ENCODE results near the gene EPB41L4B. TPM values are rescaled to one million over a fixed set of nuclear protein-coding genes. Genes with fewer than 3 reads are reported as not detected.

EPB41L4B gene
- total RNA-seq, 4 donors from 2014 or later = under 0.01 to 3.9 (median 1.5) TPM

GRCh38 chr9:109168170-109168569 lies 152.7 kb downstream of the EPB41L4B start:
- Histone ChIP-seq H3K27ac (no peak overlapping the region), H3K27me3 (no peaks in the 10 kb centered on the region), H3K4me3 (no peak overlapping the region), H3K4me1 (no peaks in the 10 kb centered on the region), H3K9me3 (no peaks in the 10 kb centered on the region), H3K36me3 (no peaks in the 10 kb centered on the region)
- intact Hi-C loops (cut with DNase I; ENCODE audit: low total_unique reads) = no loop called here
- DNase-seq = no peak
- no peak for TF ChIP-seq CTCF (IDR thresholded peaks at IDR 0.05)
- TF ChIP-seq POLR2A (IDR thresholded peaks at IDR 0.05) = no peak

GRCh38 chr9:109167716-109168115 lies 153.1 kb downstream of the EPB41L4B start:
- Histone ChIP-seq H3K27ac (no peak overlapping the region), H3K4me3 (no peak overlapping the region), H3K27me3 (no peaks in the 10 kb centered on the region), H3K36me3 (no peaks in the 10 kb centered on the region), H3K9me3 (no peaks in the 10 kb centered on the region), H3K4me1 (no peaks in the 10 kb centered on the region)
- intact Hi-C loops (cut with DNase I; ENCODE audit: low total_unique reads) = no loop called here
- no peak for DNase-seq
- no peak for TF ChIP-seq POLR2A (IDR thresholded peaks at IDR 0.05)

- intact Hi-C loops (cut with DNase I; ENCODE audit: low total_unique reads) = no loop called here
- no peak within 1 kb of the TSS for H3K27ac ChIP-seq
These were observed 153.9 kb downstream of the EPB41L4B start, which contains the start of gene FRRS1L for GRCh38 chr9:109166771-109167601. TSS of gene FRRS1L (minus strand) at chr9:109167249. CDS start at chr9:109167138, 111 bp downstream.

GRCh38 chr9:109166171-109166770 lies 154.6 kb downstream of the EPB41L4B start:
- peak overlapping the region in 1 of 2 donors; percentile 36 for H3K4me3 ChIP-seq
- DNase-seq = no peak
- intact Hi-C loops (cut with DNase I; ENCODE audit: low total_unique reads) = no loop called here
- no peaks in the 10 kb centered on the region for H3K9me3 ChIP-seq
- no peaks in the 10 kb centered on the region for H3K27me3 ChIP-seq
- TF ChIP-seq POLR2A (IDR thresholded peaks at IDR 0.05) (no peak), CTCF (IDR thresholded peaks at IDR 0.05) (no peak)
- H3K4me1 ChIP-seq = no peaks in the 10 kb centered on the region
- H3K27ac ChIP-seq = no peak overlapping the region
- no peaks in the 10 kb centered on the region for H3K36me3 ChIP-seq

More at GRCh38 chr9:109166771-109167601, 153.9 kb downstream of the EPB41L4B start, which contains the start of gene FRRS1L:
- Histone ChIP-seq H3K4me1 (no peaks in the 10 kb centered on the region), H3K27me3 (no peaks in the 10 kb centered on the region), H3K36me3 (no peaks in the 10 kb centered on the region), H3K9me3 (no peaks in the 10 kb centered on the region), H3K4me3 (peak within 1 kb of the TSS in 1 of 2 donors; percentile 36)
- DNase-seq = no peak
- no peak for TF ChIP-seq POLR2A (IDR thresholded peaks at IDR 0.05)
- TF ChIP-seq CTCF (IDR thresholded peaks at IDR 0.05) = no peak

- DNase-seq = no peak
- Histone ChIP-seq H3K4me1 (no peaks in the 10 kb centered on the region), H3K27ac (no peak overlapping the region), H3K4me3 (no peak overlapping the region), H3K27me3 (no peaks in the 10 kb centered on the region), H3K36me3 (no peaks in the 10 kb centered on the region), H3K9me3 (no peaks in the 10 kb centered on the region)
- TF ChIP-seq POLR2A (IDR thresholded peaks at IDR 0.05) = no peak
- no peak for TF ChIP-seq CTCF (IDR thresholded peaks at IDR 0.05)
- intact Hi-C loops (cut with DNase I; ENCODE audit: low total_unique reads) = no loop called here
These were observed 156.8 kb downstream of the EPB41L4B start for GRCh38 chr9:109164042-109164441.
